ENCODE measurements around the gene PLEKHH3. TPM values are rescaled to one million over a fixed set of nuclear protein-coding genes. Genes with fewer than 3 reads are reported as not detected.

Gene PLEKHH3
- total RNA-seq, 1 experiment from 2014 or later = 26.2 TPM

DNA sequence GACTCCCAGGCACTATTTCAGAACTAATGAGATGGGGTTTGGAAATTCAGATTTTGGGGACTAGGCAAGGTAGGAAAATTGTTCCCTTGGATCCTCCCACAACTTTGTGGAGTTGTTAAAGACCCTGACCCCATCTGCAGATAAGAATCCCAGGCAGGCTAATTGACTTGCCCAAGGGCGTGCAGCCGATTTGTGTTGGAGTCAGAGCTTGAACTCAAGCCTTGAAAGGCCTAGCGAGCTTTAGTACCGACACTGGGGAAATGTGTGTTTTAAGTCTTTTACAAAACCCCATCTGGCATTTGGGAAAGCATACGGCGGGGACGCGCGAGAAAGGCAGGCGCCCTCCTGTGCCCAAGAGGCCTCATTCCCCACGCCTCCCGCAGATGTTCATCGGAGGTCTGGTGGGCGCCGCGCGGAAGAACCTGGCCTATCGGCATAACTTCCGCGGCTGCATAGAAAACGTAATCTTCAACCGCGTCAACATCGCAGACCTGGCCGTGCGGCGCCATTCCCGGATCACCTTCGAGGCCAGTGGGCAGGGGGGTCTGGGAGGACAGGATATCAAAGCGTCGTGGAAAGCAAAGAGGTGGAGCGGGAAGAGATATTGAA, 9.8 kb upstream of the PLEKHH3 start:
- Histone ChIP-seq H3K27me3 (replicated peaks; ENCODE audit: control insufficient read depth, insufficient read depth, low read length) (no peaks in the 10 kb centered on the region), H3K4me1 (0 out of 2 replicates have a peak, but pooled peaks cover 5% of the 10 kb centered on the region), H3K9me3 (no peaks in the 10 kb centered on the region), H3K36me3 (ENCODE audit: control insufficient read depth, insufficient read depth, low read length) (no peaks in the 10 kb centered on the region), H3K4me3 (ENCODE audit: low read depth, low read length) (no peak overlapping the region)
- intact Hi-C loops (cut with micrococcal nuclease; ENCODE audit: unreplicated experiment) = no loop called here
- POLR2A ChIA-PET = no interaction called here
- TF ChIP-seq, protein P1, sequence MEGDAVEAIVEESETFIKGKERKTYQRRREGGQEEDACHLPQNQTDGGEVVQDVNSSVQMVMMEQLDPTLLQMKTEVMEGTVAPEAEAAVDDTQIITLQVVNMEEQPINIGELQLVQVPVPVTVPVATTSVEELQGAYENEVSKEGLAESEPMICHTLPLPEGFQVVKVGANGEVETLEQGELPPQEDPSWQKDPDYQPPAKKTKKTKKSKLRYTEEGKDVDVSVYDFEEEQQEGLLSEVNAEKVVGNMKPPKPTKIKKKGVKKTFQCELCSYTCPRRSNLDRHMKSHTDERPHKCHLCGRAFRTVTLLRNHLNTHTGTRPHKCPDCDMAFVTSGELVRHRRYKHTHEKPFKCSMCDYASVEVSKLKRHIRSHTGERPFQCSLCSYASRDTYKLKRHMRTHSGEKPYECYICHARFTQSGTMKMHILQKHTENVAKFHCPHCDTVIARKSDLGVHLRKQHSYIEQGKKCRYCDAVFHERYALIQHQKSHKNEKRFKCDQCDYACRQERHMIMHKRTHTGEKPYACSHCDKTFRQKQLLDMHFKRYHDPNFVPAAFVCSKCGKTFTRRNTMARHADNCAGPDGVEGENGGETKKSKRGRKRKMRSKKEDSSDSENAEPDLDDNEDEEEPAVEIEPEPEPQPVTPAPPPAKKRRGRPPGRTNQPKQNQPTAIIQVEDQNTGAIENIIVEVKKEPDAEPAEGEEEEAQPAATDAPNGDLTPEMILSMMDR (IDR thresholded peaks at IDR 0.05; ENCODE audit: insufficient read depth in 1 of 2, low read depth in 1 of 2, low read length in 1 of 2, severe bottlenecking in 1 of 2, unreplicated experiment in 1 of 2) = no peak
- no peaks in the 10 kb centered on the region for H3K27me3 Mint-ChIP-seq (ENCODE audit: insufficient read depth, unreplicated experiment)
- H3K27ac Mint-ChIP-seq (ENCODE audit: unreplicated experiment) = no peak overlapping the region
- no peak for DNase-seq
- no TSS peak for BruUV-seq (replicated peaks)
- H3K9me3 Mint-ChIP-seq (ENCODE audit: unreplicated experiment) = no peaks in the 10 kb centered on the region
- CTCF ChIA-PET = no interaction called here
- no peak overlapping the region for H3K4me3 Mint-ChIP-seq (ENCODE audit: unreplicated experiment)
- H3K36me3 Mint-ChIP-seq (ENCODE audit: insufficient read depth, unreplicated experiment) = no peaks in the 10 kb centered on the region
- peaks cover 3% of the 10 kb centered on the region for H3K4me1 Mint-ChIP-seq (ENCODE audit: low read depth, unreplicated experiment)

DNA sequence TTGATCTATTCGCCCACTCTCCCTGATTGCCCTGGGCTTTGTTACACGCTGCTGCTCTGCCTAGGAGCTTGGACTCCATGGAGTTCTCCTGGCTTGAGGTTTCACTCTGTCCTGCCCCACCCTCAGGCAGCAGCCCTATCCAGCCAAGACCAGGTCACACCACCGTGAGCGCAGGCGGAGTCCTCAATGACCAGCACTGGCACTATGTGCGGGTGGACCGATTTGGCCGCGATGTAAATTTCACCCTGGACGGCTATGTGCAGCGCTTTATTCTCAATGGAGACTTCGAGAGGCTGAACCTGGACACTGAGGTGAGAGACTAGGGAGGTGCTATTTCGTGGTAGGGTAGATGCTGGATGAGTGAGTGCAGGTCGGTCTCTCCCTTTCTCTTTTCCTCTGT, 9.0 kb upstream of the PLEKHH3 start:
- H3K27me3 ChIP-seq (replicated peaks; ENCODE audit: control insufficient read depth, insufficient read depth, low read length) = no peaks in the 10 kb centered on the region
- no peaks in the 10 kb centered on the region for H3K36me3 ChIP-seq (ENCODE audit: control insufficient read depth, insufficient read depth, low read length)
- no peaks in the 10 kb centered on the region for H3K36me3 Mint-ChIP-seq (ENCODE audit: insufficient read depth, unreplicated experiment)
- H3K4me1 Mint-ChIP-seq (ENCODE audit: low read depth, unreplicated experiment) = peaks cover 8% of the 10 kb centered on the region
- H3K4me3 ChIP-seq (ENCODE audit: low read depth, low read length) = no peak overlapping the region
- no peaks in the 10 kb centered on the region for H3K27me3 Mint-ChIP-seq (ENCODE audit: insufficient read depth, unreplicated experiment)
- H3K9me3 Mint-ChIP-seq (ENCODE audit: unreplicated experiment) = no peaks in the 10 kb centered on the region
- TF ChIP-seq, protein P1 (IDR thresholded peaks at IDR 0.05; ENCODE audit: insufficient read depth in 1 of 2, low read depth in 1 of 2, low read length in 1 of 2, severe bottlenecking in 1 of 2, unreplicated experiment in 1 of 2) = no peak
- H3K9me3 ChIP-seq = no peaks in the 10 kb centered on the region
- no peak overlapping the region for H3K4me3 Mint-ChIP-seq (ENCODE audit: unreplicated experiment)
- no peak for DNase-seq
- CTCF ChIA-PET = no interaction called here
- H3K4me1 ChIP-seq = peaks cover 5% of the 10 kb centered on the region; the same call in 1 of the 2 replicates
- H3K27ac Mint-ChIP-seq (ENCODE audit: unreplicated experiment) = no peak overlapping the region
- intact Hi-C loops (cut with micrococcal nuclease; ENCODE audit: unreplicated experiment) = no loop called here
- POLR2A ChIA-PET = no interaction called here
- BruUV-seq (replicated peaks) = no TSS peak

DNA sequence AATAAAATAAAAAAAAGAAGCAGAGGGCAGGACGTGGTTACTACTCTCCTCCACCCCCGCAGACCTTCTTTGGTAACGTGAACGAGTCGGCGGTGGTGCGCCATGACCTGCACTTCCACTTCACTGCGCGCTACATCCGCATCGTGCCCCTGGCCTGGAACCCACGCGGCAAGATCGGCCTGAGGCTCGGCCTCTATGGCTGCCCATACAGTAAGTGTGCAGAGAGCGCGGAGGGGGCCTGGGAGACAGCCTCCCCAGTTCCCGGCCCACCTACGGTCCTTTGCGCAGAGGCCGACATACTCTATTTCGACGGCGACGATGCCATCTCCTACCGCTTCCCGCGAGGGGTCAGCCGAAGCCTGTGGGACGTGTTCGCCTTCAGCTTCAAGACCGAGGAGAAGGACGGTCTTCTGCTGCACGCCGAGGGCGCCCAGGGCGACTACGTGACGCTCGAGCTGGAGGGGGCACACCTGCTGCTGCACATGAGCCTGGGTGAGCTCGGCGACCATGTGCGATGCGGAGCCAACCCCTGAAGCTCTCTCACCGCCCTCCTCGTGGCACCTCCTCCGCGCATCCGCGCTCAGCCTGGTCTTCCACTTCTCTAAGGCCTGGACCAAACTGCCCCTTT, 8.2 kb upstream of the PLEKHH3 start:
- Mint-ChIP-seq H3K27ac (ENCODE audit: unreplicated experiment) (no peak overlapping the region), H3K4me1 (ENCODE audit: low read depth, unreplicated experiment) (peaks cover 8% of the 10 kb centered on the region), H3K9me3 (ENCODE audit: unreplicated experiment) (no peaks in the 10 kb centered on the region), H3K36me3 (ENCODE audit: insufficient read depth, unreplicated experiment) (no peaks in the 10 kb centered on the region), H3K4me3 (ENCODE audit: unreplicated experiment) (no peak overlapping the region), H3K27me3 (ENCODE audit: insufficient read depth, unreplicated experiment) (no peaks in the 10 kb centered on the region)
- ChIA-PET CTCF (no interaction called here), POLR2A (no interaction called here)
- Histone ChIP-seq H3K4me3 (ENCODE audit: low read depth, low read length) (no peak overlapping the region), H3K36me3 (ENCODE audit: control insufficient read depth, insufficient read depth, low read length) (no peaks in the 10 kb centered on the region), H3K4me1 (peaks cover 12% of the 10 kb centered on the region), H3K9me3 (no peaks in the 10 kb centered on the region), H3K27me3 (replicated peaks; ENCODE audit: control insufficient read depth, insufficient read depth, low read length) (no peaks in the 10 kb centered on the region)
- BruUV-seq (replicated peaks) = no TSS peak
- intact Hi-C loops (cut with micrococcal nuclease; ENCODE audit: unreplicated experiment) = no loop called here
- no peak for DNase-seq
- TF ChIP-seq, protein P1 (IDR thresholded peaks at IDR 0.05; ENCODE audit: insufficient read depth in 1 of 2, low read depth in 1 of 2, low read length in 1 of 2, severe bottlenecking in 1 of 2, unreplicated experiment in 1 of 2) = no peak

Data from Caco-2 (cell line).